RWPE1 (cell line): Measurements from ENCODE around the gene TLK1.

Experiments
- CTCF ChIA-PET: fragments of 350-600 bp; sonication (Branson Sonifier 250); formaldehyde crosslinking; extraction: SDS; loops from one replicate; lab custom pipeline; 2021; lab: Yijun Ruan, JAX
- POLR2A ChIA-PET: fragments of 400-600 bp; formaldehyde crosslinking; extraction: SDS; loops from one replicate; lab custom pipeline; 2020; ENCODE audit warnings: antibody characterized with exemption; ENCODE audit not compliant: low non-redundant PET; lab: Yijun Ruan, JAX
- DNase-seq: peaks from one replicate; pipeline ENCODE4 v3.0.0; 2012; ENCODE audit warnings: low spot score
- H3K27ac ChIP-seq: fragments of 450-650 bp; 2 replicates; pipeline ENCODE4 v1.5.1; 2017
- TF ChIP-seq, protein P1 (sequence below): fragments of 450-650 bp; conservative IDR thresholded peaks from 2 replicates; pipeline ENCODE4 v1.5.1; 2017; ENCODE audit warnings: low read depth, mild to moderate bottlenecking

The TLK1 gene

DNA sequence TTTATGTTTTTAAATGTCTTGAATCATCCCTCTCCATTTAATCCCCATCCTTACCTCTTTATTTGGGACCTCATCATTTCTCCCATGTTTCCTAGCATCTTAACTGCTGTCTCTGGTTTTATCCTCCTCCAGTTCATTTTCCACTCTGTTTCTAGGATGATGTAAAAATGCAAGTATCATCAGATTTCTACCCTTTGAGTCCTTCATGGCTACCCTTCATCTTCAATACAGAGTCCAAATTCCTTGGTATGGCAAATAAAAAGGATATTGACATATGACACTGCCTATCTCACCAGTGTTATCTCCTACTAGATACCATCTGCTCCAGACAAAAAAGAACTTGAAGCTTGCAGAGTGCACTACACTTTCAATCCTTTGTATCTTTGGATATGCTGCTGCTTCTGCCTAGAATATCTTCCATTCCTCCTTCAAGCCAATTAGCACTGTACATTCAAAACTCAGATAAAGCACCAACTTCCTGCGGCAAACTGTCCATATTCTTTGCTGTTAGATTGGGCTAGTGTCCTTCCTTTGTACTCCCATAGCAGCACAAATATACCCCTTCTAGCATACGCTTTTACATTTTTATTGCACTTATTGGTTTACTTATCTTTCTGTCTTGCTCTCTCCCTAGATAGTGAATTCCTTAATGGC, 24.6 kb upstream of the TLK1 start:
- DNase-seq: no peak
- POLR2A ChIA-PET: interaction anchor here (0.7 kb wide), 1 partner anchor 53 kb away, joined by 12 read pairs; no protein-coding TSS in a partner anchor
- CTCF ChIA-PET: no interaction called here
- TF ChIP-seq, protein P1, sequence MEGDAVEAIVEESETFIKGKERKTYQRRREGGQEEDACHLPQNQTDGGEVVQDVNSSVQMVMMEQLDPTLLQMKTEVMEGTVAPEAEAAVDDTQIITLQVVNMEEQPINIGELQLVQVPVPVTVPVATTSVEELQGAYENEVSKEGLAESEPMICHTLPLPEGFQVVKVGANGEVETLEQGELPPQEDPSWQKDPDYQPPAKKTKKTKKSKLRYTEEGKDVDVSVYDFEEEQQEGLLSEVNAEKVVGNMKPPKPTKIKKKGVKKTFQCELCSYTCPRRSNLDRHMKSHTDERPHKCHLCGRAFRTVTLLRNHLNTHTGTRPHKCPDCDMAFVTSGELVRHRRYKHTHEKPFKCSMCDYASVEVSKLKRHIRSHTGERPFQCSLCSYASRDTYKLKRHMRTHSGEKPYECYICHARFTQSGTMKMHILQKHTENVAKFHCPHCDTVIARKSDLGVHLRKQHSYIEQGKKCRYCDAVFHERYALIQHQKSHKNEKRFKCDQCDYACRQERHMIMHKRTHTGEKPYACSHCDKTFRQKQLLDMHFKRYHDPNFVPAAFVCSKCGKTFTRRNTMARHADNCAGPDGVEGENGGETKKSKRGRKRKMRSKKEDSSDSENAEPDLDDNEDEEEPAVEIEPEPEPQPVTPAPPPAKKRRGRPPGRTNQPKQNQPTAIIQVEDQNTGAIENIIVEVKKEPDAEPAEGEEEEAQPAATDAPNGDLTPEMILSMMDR: no peak
- H3K27ac ChIP-seq: no peak overlapping the region

DNA sequence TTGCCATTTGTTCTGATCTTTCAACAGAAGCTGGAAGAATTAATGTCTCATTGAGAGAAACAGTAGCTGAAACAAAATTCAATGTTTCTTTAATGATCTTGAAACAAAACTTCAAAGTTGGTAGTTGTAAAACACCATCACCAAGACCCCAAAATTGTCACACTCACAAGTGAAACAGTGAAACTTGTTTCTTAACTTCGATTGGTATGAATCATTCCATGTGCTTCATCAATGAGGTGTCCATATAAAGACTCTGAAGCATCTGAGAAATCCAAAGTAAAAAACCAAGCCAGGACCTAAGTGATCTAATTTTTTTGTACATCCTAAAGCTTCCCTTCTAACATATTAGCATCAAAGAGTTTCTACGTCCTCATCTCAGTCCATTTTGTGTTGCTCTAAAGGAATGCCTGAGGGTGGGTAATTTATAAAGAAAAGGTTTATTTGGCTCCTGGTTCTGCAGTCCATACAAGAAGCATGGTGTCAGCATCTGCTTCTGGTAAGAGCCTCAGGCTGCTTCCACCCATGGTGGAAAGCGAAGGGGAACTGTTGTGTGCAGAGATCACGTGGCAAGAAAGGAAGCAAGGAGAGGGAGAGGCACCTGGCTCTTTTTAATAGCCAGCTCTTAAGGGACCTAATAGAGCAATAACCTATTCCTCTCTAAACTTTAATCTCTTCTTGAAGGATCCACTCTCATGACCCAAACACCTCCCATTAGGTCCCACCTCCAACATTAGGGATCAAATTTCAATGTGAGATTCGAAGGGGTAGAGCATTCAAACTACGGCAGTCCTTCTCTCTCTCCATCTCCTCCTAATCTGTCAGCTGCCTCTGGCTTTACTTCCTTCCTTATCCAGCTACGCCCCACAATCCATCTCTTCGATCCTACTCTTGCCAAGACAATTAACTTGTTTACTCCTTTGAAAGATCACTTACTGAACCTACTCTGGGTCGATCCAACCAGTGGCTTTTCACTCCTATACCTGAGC, 20.7 kb upstream of the TLK1 start:
- TF ChIP-seq, protein P1: no peak
- ChIA-PET CTCF (no interaction called here), POLR2A (no interaction called here)
- DNase-seq: no peak
- H3K27ac ChIP-seq: no peak overlapping the region

DNA sequence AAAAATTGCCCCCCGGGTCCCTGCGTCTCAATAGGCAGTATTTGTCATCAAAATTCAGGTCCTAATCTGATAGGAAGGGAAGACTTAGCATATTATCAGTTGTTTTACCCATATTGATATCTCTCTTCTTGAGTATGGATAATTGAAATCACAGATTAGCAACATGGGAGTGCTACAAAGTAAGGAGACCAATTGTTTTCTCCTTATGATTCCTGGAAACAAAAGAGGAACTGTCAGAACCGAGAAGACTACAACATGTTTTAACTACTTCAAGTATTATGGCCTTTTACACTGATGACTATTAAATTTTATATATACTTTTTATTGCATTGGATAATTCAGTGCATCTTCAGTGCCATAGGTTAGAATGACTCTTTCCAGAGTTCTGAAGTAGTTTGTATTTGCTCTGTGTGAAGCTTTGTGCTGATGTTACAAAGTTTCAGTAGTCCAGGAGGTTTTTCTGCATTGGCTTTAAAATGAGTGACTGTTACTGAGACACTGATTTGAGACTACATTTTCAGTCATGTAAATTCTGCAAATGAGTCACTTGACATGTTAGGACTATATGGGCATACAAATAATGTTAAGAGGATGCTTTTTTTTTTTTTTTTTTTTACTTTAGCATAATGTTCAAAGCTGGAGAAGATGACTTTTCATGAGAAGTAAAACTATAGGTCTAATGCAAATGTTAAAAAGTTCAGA, 19.7 kb upstream of the TLK1 start:
- ChIA-PET CTCF (interaction anchor here (0.6 kb wide), 2 partner anchors 34 to 419 kb away, joined by 3 to 5 read pairs; no protein-coding TSS in a partner anchor), POLR2A (no interaction called here)
- no peak overlapping the region for H3K27ac ChIP-seq
- no peak for DNase-seq
- TF ChIP-seq, protein P1: no peak

DNA sequence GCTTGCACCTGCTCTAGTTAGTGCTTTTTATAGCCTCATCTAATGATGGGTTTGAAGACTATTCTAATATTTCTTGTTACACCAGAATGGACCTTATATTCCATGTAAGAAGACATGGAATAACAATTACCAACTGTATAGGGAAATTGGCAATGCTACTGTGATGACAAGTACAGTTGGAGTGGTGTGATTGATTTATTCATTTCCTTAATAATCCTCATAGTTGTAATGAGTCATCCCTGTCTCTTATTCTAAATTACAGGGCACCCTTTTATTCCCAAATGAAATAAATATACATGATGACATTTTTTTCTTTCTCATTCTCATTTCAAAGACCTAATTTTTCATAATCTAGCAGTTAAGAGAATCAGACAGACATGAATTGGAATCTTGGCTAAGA, 18.3 kb upstream of the TLK1 start:
- peak; percentile 13 for DNase-seq
- no peak overlapping the region for H3K27ac ChIP-seq
- POLR2A ChIA-PET: no interaction called here
- CTCF ChIA-PET: no interaction called here
- TF ChIP-seq, protein P1: no peak

DNA sequence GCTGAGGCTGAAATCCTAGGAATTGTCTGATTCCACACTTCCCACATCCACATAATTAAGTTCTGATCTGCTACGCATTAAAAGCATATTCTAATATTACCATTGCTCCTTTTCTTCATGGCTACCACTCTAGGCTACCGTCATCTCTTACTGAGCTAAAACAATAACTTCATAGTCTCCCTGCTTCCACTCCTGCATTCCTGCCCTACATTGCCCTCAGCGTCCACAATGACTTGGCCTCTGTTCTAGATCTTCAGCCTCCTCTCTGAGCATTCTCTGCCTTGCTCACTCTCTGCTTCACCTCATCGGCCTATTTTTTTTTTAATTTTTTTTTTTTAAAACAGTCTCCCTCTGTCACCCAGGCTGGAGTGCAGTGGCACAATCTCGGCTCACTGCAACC, 15.8 kb upstream of the TLK1 start:
- TF ChIP-seq, protein P1: no peak
- CTCF ChIA-PET: no interaction called here
- POLR2A ChIA-PET: no interaction called here
- no peak overlapping the region for H3K27ac ChIP-seq
- no peak for DNase-seq

DNA sequence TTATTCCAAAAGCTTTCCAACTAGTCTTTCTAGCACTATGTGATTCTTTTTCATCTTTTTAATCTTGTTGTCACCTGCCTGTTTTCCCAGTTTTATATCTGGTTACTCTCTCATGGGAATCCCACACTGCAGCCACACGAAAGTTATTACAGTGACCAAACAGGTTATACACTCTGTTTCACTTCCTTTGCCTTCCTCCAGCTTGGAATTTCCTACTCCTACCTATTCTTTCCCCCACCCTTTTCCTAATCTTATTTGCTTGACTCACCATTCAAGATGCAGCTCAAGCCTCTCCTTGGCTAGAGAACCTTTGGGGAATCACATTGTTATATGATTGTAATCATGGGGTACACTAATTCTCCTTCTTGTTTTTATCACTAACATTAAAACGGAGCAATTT, 13.4 kb upstream of the TLK1 start:
- peak; percentile 36 for DNase-seq
- ChIA-PET POLR2A (no interaction called here), CTCF (interaction anchor here (0.8 kb wide), 1 partner anchor 10 kb away, joined by 4 read pairs; no protein-coding TSS in a partner anchor)

More for the DNA sequence above, 13.4 kb upstream of the TLK1 start:
- TF ChIP-seq, protein P1: no peak
- H3K27ac ChIP-seq: no peak overlapping the region
